CD4-positive, alpha-beta T cell treated with Interleukin-15 for 1 hour (primary cell): ENCODE measurements around the gene RUNX2.
"Not testable (repeated sequence)": the region's sequence is repeated elsewhere in the genome, so short reads cannot be mapped to it uniquely, and the experiment has no call there.

ENCODE experiments used
- DNase-seq: peaks from one replicate; pipeline ENCODE4 v3.0.0-alpha.2; 2020

Gene RUNX2

GRCh38 chr6:45658958-45659357, 330.8 kb downstream of the RUNX2 start:
- DNase-seq: no peak

GRCh38 chr6:45661661-45662060, 333.5 kb downstream of the RUNX2 start:
- no peak for DNase-seq

- no peak for DNase-seq
Observed at GRCh38 chr6:45663251-45664221, 335.4 kb downstream of the RUNX2 start.

- no peak for DNase-seq
Observed at GRCh38 chr6:45664707-45665106, 336.6 kb downstream of the RUNX2 start.

- DNase-seq: no peak
Observed at GRCh38 chr6:45665859-45666258, 337.7 kb downstream of the RUNX2 start.

- DNase-seq: no peak
Observed at GRCh38 chr6:45666846-45667245, 338.7 kb downstream of the RUNX2 start.

GRCh38 chr6:45667300-45667699, 339.2 kb downstream of the RUNX2 start:
- DNase-seq: no peak

- no peak for DNase-seq
Observed at GRCh38 chr6:45667766-45668165, 339.6 kb downstream of the RUNX2 start.

- no peak for DNase-seq
Observed at GRCh38 chr6:45668705-45669104, 340.6 kb downstream of the RUNX2 start.

- DNase-seq: not testable (repeated sequence)
Observed at GRCh38 chr6:45673167-45673566, 345.0 kb downstream of the RUNX2 start.

- DNase-seq: not testable (repeated sequence)
Observed at GRCh38 chr6:45675166-45675565, 347.0 kb downstream of the RUNX2 start.

- DNase-seq: no peak
Observed at GRCh38 chr6:45675634-45676033, 347.5 kb downstream of the RUNX2 start.

GRCh38 chr6:45676380-45676779, 348.2 kb downstream of the RUNX2 start:
- DNase-seq: no peak

GRCh38 chr6:45677381-45678284, 349.5 kb downstream of the RUNX2 start:
- peak; percentile 68 for DNase-seq

- DNase-seq: no peak
Observed at GRCh38 chr6:45678285-45678607, 350.1 kb downstream of the RUNX2 start.

- DNase-seq: no peak
Observed at GRCh38 chr6:45679163-45679562, 351.0 kb downstream of the RUNX2 start.

- DNase-seq: no peak
Observed at GRCh38 chr6:45679631-45680030, 351.5 kb downstream of the RUNX2 start.

- peak; percentile 90 for DNase-seq
Observed at GRCh38 chr6:45681860-45682511, 353.9 kb downstream of the RUNX2 start.

- DNase-seq: no peak
Observed at GRCh38 chr6:45684476-45684875, 356.3 kb downstream of the RUNX2 start.

- no peak for DNase-seq
Observed at GRCh38 chr6:45685076-45685475, 356.9 kb downstream of the RUNX2 start.

GRCh38 chr6:45686841-45687569, 358.9 kb downstream of the RUNX2 start:
- no peak for DNase-seq

GRCh38 chr6:45687570-45687969, 359.4 kb downstream of the RUNX2 start:
- DNase-seq: no peak

- DNase-seq: no peak
Observed at GRCh38 chr6:45688180-45688579, 360.1 kb downstream of the RUNX2 start.
